Esophagus squamous epithelium (tissue), 4 donors: Measurements from ENCODE around the gene RAP2A.

Experiments
- CTCF ChIP-seq, 6 experiments: fragments of 450-650 bp in 4 of 6; fragments of 200-600 bp in 2 of 6; sonication (generic) in 2 of 6; IDR thresholded peaks; one replicate each; pipeline ENCODE4 v1.5.1; 2016 to 2019; ENCODE audit warnings: antibody characterized with exemption in 6 of 6, mild to moderate bottlenecking in 4 of 6, moderate library complexity in 4 of 6
- POLR2A ChIP-seq, 4 donors: fragments of 450-650 bp; IDR thresholded peaks; one replicate each; pipeline ENCODE4 v1.6.1; 2017; ENCODE audit warnings: antibody characterized with exemption in 4 of 4, mild to moderate bottlenecking in 4 of 4, moderate library complexity in 3 of 4

DNA sequence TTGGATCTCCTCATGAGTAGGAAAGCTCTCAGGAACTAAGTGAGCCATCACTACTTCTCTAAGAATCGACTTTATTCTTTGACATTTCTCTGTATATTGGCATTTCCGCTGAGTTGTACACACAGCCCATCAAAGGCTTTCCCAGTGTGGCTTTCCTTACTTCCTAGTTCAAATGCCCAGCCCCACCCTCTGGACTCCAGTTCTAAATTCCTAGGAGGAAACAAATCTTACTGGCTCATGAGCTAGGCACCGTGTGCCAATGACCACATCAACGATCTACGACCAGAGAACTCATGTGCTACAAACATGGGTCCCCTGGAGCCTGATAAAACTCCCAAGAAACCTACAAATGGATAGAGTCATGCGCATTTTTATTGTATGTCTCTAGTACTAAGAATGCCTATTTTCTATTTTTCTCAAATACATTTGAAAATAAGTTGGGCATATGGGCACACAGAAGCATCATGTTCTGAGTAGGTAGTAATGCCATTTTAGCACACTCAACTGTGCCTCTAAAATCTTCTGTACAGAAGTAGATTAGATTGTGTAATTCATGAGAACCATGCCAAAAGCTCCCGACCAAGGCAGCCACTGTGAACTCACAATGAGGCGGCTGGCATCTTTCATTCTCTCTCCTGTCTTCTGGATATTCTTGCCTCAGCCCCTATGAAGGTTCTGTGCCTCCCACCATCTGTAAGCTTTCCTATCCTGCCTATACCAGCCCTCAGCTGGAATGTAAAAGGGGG, 10.5 kb upstream of the RAP2A start:
- TF ChIP-seq POLR2A (IDR thresholded peaks at IDR 0.05) = no peak
- TF ChIP-seq CTCF (IDR thresholded peaks at IDR 0.05) = no peak
